ENCODE results near the gene CD55. TPM values are rescaled to one million over a fixed set of nuclear protein-coding genes. Genes with fewer than 3 reads are reported as not detected.
"Not testable (repeated sequence)": the region's sequence is repeated elsewhere in the genome, so short reads cannot be mapped to it uniquely, and the experiment has no call there.

The CD55 gene
- total RNA-seq, 1 donor from 2014 or later = 73.1 TPM

DNA sequence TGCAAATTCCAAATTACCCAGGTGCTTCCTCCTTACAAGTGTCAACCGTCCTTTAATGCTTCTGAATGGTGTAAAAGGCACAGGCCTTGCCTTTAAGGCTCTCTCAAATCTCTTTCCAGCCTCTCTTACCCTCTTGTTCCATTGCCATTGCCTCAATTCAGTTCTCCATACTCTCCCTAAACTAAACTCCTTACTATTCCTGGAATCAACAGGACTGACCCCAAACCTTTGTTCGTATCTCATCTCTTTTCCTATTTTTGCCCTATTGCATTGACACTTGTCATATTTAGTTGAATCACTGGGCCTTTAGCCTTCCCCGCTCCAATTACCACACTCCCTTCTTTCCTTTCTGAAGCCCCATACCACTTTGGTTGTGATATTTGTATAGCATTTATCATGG, 3.9 kb upstream of the CD55 start:
- Histone ChIP-seq H3K27me3 (no peaks in the 10 kb centered on the region), H3K36me3 (no peaks in the 10 kb centered on the region), H3K4me1 (no peaks in the 10 kb centered on the region), H3K27ac (no peak overlapping the region), H3K9me3 (no peaks in the 10 kb centered on the region), H3K4me3 (no peak overlapping the region)
- TF ChIP-seq, protein P1, sequence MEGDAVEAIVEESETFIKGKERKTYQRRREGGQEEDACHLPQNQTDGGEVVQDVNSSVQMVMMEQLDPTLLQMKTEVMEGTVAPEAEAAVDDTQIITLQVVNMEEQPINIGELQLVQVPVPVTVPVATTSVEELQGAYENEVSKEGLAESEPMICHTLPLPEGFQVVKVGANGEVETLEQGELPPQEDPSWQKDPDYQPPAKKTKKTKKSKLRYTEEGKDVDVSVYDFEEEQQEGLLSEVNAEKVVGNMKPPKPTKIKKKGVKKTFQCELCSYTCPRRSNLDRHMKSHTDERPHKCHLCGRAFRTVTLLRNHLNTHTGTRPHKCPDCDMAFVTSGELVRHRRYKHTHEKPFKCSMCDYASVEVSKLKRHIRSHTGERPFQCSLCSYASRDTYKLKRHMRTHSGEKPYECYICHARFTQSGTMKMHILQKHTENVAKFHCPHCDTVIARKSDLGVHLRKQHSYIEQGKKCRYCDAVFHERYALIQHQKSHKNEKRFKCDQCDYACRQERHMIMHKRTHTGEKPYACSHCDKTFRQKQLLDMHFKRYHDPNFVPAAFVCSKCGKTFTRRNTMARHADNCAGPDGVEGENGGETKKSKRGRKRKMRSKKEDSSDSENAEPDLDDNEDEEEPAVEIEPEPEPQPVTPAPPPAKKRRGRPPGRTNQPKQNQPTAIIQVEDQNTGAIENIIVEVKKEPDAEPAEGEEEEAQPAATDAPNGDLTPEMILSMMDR (IDR thresholded peaks at IDR 0.05) = no peak
- no peak for DNase-seq (ENCODE audit: low spot score in 2 of 2)
- intact Hi-C loops (cut with DNase I) = no loop called here

DNA sequence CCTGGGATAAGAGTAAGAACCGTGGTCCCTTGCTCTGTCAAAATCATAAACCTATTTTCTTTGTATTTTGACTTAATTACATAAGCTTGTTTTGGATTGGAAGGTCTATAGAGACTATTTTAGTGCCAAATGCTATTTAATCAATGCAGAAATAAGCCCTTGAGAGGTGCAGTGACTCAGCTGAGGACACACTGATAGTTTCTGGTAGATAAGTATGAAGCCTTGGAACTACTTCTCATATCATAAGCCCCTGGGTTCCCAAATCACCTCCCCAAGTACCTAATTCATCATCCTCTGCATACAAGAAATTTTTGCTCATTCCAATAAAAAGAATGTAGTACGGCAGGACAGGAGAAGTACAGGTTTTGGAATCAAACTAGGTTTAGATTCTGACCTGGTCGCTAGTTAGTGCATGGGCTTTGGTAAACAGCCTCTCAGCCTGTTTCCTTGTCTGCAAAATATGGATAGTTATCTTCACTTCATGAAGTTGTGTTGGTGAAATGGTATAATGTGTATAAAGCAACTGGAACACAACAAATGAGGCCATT, 3.3 kb upstream of the CD55 start:
- TF ChIP-seq, protein P1 (IDR thresholded peaks at IDR 0.05) = no peak
- Histone ChIP-seq H3K27me3 (no peaks in the 10 kb centered on the region), H3K4me1 (no peaks in the 10 kb centered on the region), H3K9me3 (no peaks in the 10 kb centered on the region), H3K4me3 (no peak overlapping the region), H3K36me3 (no peaks in the 10 kb centered on the region), H3K27ac (no peak overlapping the region)
- intact Hi-C loops (cut with DNase I) = no loop called here
- no peak for DNase-seq (ENCODE audit: low spot score in 2 of 2)

DNA sequence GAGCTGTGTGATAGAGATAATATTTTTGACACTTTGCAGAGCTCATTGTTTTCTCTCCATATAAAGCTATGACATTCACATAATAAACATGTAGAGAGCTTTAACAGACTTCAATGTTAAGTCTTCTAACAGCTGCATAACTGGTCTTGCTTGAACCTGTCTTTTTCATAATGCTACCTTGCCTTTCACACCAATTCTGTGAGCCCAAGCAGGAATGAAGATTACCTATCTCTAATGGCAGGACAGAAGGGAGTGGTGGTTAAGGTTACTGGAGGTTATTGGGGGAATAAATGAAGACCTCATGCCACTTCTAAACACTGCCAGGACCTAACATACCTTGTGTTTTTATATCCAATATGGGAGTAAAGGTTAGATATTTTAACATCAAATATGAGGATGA, 2.3 kb upstream of the CD55 start:
- H3K4me3 ChIP-seq = no peak overlapping the region
- H3K4me1 ChIP-seq = no peaks in the 10 kb centered on the region
- H3K27ac ChIP-seq = no peak overlapping the region
- TF ChIP-seq, protein P1 (IDR thresholded peaks at IDR 0.05) = no peak
- H3K36me3 ChIP-seq = no peaks in the 10 kb centered on the region
- intact Hi-C loops (cut with DNase I) = no loop called here
- no peaks in the 10 kb centered on the region for H3K27me3 ChIP-seq
- no peak for DNase-seq (ENCODE audit: low spot score in 2 of 2)
- no peaks in the 10 kb centered on the region for H3K9me3 ChIP-seq

DNA sequence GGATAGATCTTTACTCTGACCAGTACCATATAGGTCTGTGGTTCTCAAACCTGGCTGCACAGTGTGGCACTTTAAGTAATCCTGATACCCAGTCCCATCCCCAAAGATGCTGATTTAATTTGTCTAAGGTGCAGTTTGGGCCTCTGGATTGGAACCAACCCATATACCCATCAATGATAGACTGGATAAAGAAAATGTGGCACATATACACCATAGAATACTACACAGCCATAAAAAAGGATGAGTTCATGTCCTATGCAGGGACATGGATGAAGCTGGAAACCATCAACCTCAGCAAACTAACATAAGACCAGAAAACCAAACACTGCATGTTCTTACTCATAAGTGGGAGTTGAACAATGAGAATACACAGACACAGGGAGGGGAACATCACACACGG, 1.4 kb upstream of the CD55 start:
- H3K27ac ChIP-seq = peak overlapping the region; percentile 24 to 91
- DNase-seq (ENCODE audit: low spot score in 2 of 2); H3K9me3 ChIP-seq; H3K4me3 ChIP-seq; H3K36me3 ChIP-seq; H3K4me1 ChIP-seq; H3K27me3 ChIP-seq: not testable (repeated sequence)
- intact Hi-C loops (cut with DNase I) = loop anchor here (5.0 to 10.0 kb wide), 2 partner anchors 268 to 435 kb away; partner anchors contain the start of genes CD46, PFKFB2 and YOD1

DNA sequence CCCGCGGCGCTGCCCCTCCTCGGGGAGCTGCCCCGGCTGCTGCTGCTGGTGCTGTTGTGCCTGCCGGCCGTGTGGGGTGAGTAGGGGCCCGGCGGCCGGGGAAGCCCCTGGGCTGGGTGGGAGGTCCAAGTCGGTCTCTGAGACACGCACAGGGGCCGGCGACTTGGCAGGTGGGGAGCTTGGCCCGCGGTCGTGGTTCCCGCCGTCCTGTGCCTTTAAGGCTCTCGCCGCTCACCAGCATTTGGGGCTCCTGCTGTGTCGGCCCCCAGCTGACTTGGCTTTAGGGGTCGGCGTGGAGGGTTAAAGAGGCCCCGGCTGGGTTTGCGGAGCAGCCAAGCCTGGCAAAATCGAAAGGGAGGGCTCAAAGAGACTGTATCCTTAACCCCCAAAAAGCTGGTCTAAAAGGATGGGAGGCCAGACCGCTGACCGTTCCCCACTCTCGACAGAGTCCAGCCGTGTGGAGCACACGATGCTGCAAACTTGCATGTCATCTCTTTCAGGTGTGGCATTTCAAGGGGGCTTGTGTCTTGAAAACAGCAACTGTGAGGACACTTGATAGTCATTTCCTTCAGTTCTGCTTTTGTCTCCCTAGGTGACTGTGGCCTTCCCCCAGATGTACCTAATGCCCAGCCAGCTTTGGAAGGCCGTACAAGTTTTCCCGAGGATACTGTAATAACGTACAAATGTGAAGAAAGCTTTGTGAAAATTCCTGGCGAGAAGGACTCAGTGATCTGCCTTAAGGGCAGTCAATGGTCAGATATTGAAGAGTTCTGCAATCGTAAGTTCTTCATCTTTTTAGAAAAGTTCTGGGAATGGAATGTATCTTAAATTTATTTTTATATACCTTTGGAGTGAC, 540 bp downstream of the CD55 start:
- peak overlapping the region; percentile 86 to 91 for H3K27ac ChIP-seq
- H3K4me1 ChIP-seq = no peaks in the 10 kb centered on the region
- H3K4me3 ChIP-seq = peak overlapping the region; percentile 89 to 93
- peaks cover 14 to 18% of the 10 kb centered on the region in 2 donors for H3K36me3 ChIP-seq
- H3K27me3 ChIP-seq = no peaks in the 10 kb centered on the region
- peak in 1 of 2 donors; percentile 66 for DNase-seq (ENCODE audit: low spot score in 2 of 2)
- no peaks in the 10 kb centered on the region for H3K9me3 ChIP-seq
- intact Hi-C loops (cut with DNase I) = loop anchor here (5.0 to 10.0 kb wide), 2 partner anchors 270 to 433 kb away; partner anchors contain the start of genes CD46, PFKFB2 and YOD1
- TF ChIP-seq, protein P1 (IDR thresholded peaks at IDR 0.05) = no peak

Measured in ascending aorta (tissue), 2 donors.